Kidney (tissue), 14 donors: ENCODE measurements around the gene SORCS3. TPM values are rescaled to one million over a fixed set of nuclear protein-coding genes. Genes with fewer than 3 reads are reported as not detected.

Source experiments
- DNase-seq, 5 donors: peaks; one replicate each; pipeline ENCODE4 v3.0.0-alpha.2; 2013 to 2020
- FAIRE-seq: peaks from 2 replicates; lab custom pipeline; 2012; peaks lifted over from hg19 to GRCh38; lab: Jason Lieb, UNC
- H3K27ac ChIP-seq, 2 donors: one replicate each; pipeline ENCODE4 v1.7.0; 2013; ENCODE audit warnings: low read depth in 2 of 2, low read length in 2 of 2, inconsistent platforms in 1 of 2
- H3K27me3 ChIP-seq: one replicate; pipeline ENCODE4 v1.7.1; 2013; ENCODE audit warnings: low read length, inconsistent platforms; ENCODE audit not compliant: control insufficient read depth, insufficient read depth
- H3K36me3 ChIP-seq, 3 donors: one replicate each; pipeline versions ENCODE4 v1.7.0 to v1.7.1; 2013; ENCODE audit warnings: low read length in 3 of 3, control low read depth in 1 of 3, inconsistent platforms in 1 of 3; ENCODE audit not compliant: insufficient read depth in 3 of 3, control insufficient read depth in 2 of 3
- H3K4me1 ChIP-seq, 3 donors: one replicate each; pipeline versions ENCODE4 v1.7.0 to v1.7.1; 2013; ENCODE audit warnings: low read length in 3 of 3, inconsistent platforms in 1 of 3, low read depth in 1 of 3; ENCODE audit not compliant: control insufficient read depth in 2 of 3, insufficient read depth in 2 of 3
- H3K4me3 ChIP-seq, 3 donors: one replicate each; pipeline versions ENCODE4 v1.7.0 to v1.8.1; 2013; ENCODE audit warnings: low read length in 3 of 3, control low read depth in 1 of 3, inconsistent platforms in 1 of 3
- H3K9ac ChIP-seq, 3 donors: one replicate each; pipeline versions ENCODE4 v1.7.0 to v1.7.1; 2013; ENCODE audit warnings: low read length in 3 of 3, control low read depth in 1 of 3, inconsistent platforms in 1 of 3
- H3K9me3 ChIP-seq, 3 donors: one replicate each; pipeline versions ENCODE4 v1.7.0 to v1.7.1; 2013; ENCODE audit warnings: low read length in 3 of 3, control low read depth in 1 of 3, inconsistent platforms in 1 of 3; ENCODE audit not compliant: control insufficient read depth in 2 of 3, insufficient read depth in 1 of 3
- intact Hi-C: fragments of 100-400 bp; cut with DNase I; formaldehyde crosslinking; loops from one replicate; pipeline ENCODE4 v1.11.1; 2022
- polyA plus RNA-seq: library from polyadenylated mRNA; stranded (reverse); fragments of 350-450 nt; fragmentation: Illumina TruSeq; extraction: RNeasy Lipid Tissue Mini Kit (QIAGEN cat#74804); gene quantifications from one replicate; pipeline ENCODE4 v1.2.3, GENCODE V29; 2014; ENCODE audit warnings: low read depth, low replicate concordance; ENCODE audit not compliant: insufficient read depth
- total RNA-seq: library from RNA; stranded (reverse); fragmentation: NEBNext Ultra II Directional; extraction: Animal tissue kit (Norgen Biotek cat#: 25700); gene quantifications from one replicate; pipeline ENCODE4 v1.2.1, GENCODE V29; 2021
- TF ChIP-seq, protein P1 (sequence below): IDR thresholded peaks from 3 replicates; pipeline ENCODE4 v1.5.1; 2012; ENCODE audit warnings: mild to moderate bottlenecking, moderate library complexity, borderline replicate concordance; ENCODE audit not compliant: insufficient read depth; ENCODE audit errors: extremely low read depth
- donor health status: control.
- donor health status: control.
- donor health status: control.
- donor health status: control.
- donor health status: control.
- donor health status: DM: yes; HTN: yes; CAD: no.
- donor health status: Normal renal cell carcinoma (clear cell type).

The SORCS3 gene
- total and polyA plus RNA-seq, 2 donors from 2014 or later = 0.52 to 1.1 TPM

- no peaks in the 10 kb centered on the region for H3K27me3 ChIP-seq
- no peak overlapping the region for H3K27ac ChIP-seq
- no peaks in the 10 kb centered on the region for H3K36me3 ChIP-seq
- FAIRE-seq (no peak), DNase-seq (no peak)
- no peaks in the 10 kb centered on the region for H3K4me1 ChIP-seq
- H3K9me3 ChIP-seq = no peaks in the 10 kb centered on the region
- no peak overlapping the region for H3K9ac ChIP-seq
- no peak overlapping the region for H3K4me3 ChIP-seq
- intact Hi-C loops = no loop called here
- TF ChIP-seq, protein P1, sequence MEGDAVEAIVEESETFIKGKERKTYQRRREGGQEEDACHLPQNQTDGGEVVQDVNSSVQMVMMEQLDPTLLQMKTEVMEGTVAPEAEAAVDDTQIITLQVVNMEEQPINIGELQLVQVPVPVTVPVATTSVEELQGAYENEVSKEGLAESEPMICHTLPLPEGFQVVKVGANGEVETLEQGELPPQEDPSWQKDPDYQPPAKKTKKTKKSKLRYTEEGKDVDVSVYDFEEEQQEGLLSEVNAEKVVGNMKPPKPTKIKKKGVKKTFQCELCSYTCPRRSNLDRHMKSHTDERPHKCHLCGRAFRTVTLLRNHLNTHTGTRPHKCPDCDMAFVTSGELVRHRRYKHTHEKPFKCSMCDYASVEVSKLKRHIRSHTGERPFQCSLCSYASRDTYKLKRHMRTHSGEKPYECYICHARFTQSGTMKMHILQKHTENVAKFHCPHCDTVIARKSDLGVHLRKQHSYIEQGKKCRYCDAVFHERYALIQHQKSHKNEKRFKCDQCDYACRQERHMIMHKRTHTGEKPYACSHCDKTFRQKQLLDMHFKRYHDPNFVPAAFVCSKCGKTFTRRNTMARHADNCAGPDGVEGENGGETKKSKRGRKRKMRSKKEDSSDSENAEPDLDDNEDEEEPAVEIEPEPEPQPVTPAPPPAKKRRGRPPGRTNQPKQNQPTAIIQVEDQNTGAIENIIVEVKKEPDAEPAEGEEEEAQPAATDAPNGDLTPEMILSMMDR = no peak
Observed at GRCh38 chr10:104981995-104982394, 340.9 kb downstream of the SORCS3 start.

DNA sequence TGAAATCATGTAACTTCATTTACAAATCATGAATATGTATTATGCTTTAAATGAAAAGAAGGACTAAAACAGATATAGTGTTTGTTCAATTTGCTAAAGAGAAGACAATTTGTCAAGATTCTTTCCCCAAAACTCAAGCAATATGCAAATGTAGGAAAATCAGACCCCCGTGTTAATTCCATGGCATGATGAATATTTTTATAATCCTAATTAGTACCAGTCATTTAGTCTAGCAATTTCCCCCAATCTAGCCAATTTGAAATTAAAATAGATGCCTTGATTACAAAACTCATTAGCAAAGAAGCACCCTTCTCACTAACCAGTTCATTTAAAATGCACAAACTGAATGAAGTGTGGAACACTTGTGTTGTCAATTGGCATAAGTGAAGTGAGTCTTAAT is 347.6 kb downstream of the SORCS3 start:
- TF ChIP-seq, protein P1 = no peak
- DNase-seq (no peak), FAIRE-seq (no peak)
- no peak overlapping the region for H3K9ac ChIP-seq
- no peaks in the 10 kb centered on the region for H3K9me3 ChIP-seq
- no peaks in the 10 kb centered on the region for H3K27me3 ChIP-seq
- H3K36me3 ChIP-seq = no peaks in the 10 kb centered on the region
- H3K4me1 ChIP-seq = no peaks in the 10 kb centered on the region
- no peak overlapping the region for H3K4me3 ChIP-seq
- no peak overlapping the region for H3K27ac ChIP-seq
- intact Hi-C loops = no loop called here

DNA sequence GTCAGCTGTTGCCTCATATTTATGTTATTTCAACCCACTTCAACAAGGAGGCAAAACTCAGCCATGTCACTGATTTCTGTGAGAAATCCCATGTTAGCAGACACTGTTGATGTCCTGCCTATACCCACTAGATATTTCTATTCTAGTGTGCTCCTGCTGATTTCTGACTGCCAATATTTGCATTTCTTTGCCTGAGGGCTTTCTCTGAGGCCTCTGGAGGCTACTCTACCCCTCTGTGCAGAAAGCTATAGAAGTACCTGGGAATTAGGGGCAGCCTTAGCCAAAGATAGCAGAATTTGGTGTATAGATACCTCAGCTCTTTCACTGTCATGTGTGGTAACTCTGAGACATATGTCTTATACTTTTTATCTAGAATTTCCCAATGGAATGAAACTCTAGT is 348.8 kb downstream of the SORCS3 start:
- H3K4me1 ChIP-seq = no peaks in the 10 kb centered on the region
- no peak overlapping the region for H3K27ac ChIP-seq
- no peaks in the 10 kb centered on the region for H3K36me3 ChIP-seq
- intact Hi-C loops = no loop called here
- no peak overlapping the region for H3K4me3 ChIP-seq
- H3K9ac ChIP-seq = no peak overlapping the region
- H3K9me3 ChIP-seq = no peaks in the 10 kb centered on the region
- H3K27me3 ChIP-seq = no peaks in the 10 kb centered on the region
- TF ChIP-seq, protein P1 = no peak
- DNase-seq (no peak), FAIRE-seq (no peak)

DNA sequence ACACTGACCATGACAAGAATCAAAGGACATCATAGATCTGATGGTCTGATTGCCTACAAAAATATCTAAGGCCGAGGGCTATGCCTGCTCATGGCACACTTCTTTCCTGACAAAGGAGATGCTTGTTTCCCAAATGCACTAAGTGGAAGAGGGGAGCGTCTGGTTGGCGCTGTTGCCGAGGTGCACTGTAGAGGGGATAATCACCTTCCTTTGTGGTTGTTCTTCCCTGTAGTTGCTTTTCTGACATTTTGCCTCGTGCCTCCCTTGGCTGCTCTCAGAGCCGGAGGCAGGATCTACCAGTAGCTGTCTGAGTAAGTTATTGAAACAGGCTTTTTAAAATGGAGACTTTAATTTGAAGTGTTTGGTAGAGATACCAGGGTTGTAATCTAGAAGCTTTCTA is 352.0 kb downstream of the SORCS3 start:
- DNase-seq (no peak), FAIRE-seq (no peak)
- Histone ChIP-seq H3K27me3 (no peaks in the 10 kb centered on the region), H3K4me1 (no peaks in the 10 kb centered on the region), H3K36me3 (no peaks in the 10 kb centered on the region), H3K9me3 (no peaks in the 10 kb centered on the region), H3K4me3 (no peak overlapping the region), H3K9ac (no peak overlapping the region), H3K27ac (no peak overlapping the region)
- intact Hi-C loops = no loop called here
- TF ChIP-seq, protein P1 = no peak
